Measurements from ENCODE around the gene KDM4D.

DNA sequence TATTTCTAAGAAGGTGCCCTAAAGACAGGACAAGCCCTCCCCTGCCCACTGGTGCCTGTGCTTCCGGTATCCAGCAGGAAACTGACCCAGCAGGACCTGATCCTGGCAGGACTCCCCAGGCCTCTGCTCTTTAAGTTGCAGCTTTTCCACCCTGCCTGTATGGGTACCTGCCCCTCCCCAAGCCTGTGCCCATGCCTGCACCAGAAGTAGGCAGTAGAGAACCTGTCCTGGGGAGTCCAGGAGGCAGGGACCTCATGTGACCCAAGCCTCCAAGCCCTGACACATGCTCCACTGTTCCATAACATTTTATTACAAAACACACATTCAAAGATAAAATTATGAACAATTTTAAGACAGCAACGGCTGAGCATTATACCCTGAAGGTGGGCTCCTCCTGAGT is 14.3 kb upstream of the KDM4D start:
- TF ChIP-seq, protein P1, sequence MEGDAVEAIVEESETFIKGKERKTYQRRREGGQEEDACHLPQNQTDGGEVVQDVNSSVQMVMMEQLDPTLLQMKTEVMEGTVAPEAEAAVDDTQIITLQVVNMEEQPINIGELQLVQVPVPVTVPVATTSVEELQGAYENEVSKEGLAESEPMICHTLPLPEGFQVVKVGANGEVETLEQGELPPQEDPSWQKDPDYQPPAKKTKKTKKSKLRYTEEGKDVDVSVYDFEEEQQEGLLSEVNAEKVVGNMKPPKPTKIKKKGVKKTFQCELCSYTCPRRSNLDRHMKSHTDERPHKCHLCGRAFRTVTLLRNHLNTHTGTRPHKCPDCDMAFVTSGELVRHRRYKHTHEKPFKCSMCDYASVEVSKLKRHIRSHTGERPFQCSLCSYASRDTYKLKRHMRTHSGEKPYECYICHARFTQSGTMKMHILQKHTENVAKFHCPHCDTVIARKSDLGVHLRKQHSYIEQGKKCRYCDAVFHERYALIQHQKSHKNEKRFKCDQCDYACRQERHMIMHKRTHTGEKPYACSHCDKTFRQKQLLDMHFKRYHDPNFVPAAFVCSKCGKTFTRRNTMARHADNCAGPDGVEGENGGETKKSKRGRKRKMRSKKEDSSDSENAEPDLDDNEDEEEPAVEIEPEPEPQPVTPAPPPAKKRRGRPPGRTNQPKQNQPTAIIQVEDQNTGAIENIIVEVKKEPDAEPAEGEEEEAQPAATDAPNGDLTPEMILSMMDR (IDR thresholded peaks at IDR 0.05): no peak
- TF ChIP-seq POLR2A (IDR thresholded peaks at IDR 0.05) (no peak), EP300 (IDR thresholded peaks at IDR 0.05) (no peak)

Data from ovary (tissue), 3 donors.